WTC11 (cell line): ENCODE data around the gene LYRM4.

Source experiments
- CTCF ChIP-seq: fragments of 200-600 bp; IDR thresholded peaks from 2 replicates; pipeline ENCODE4 v1.8.0; 2022; ENCODE audit warnings: antibody characterized with exemption
- JUN ChIP-seq: sonication (generic); formaldehyde crosslinking; IDR thresholded peaks from 2 replicates; pipeline ENCODE4 v1.8.0; 2023; ENCODE audit warnings: mild to moderate bottlenecking, missing genetic modification reagents
- MLX ChIP-seq: sonication (generic); formaldehyde crosslinking; IDR thresholded peaks from 2 replicates; pipeline ENCODE4 v1.8.1; 2023; ENCODE audit warnings: mild to moderate bottlenecking, missing genetic modification reagents, moderate library complexity
- SP1 ChIP-seq: sonication (generic); formaldehyde crosslinking; conservative IDR thresholded peaks from 2 replicates; pipeline ENCODE4 v1.8.1; 2022; ENCODE audit warnings: missing genetic modification reagents
- ZNF121 ChIP-seq: sonication (generic); formaldehyde crosslinking; IDR thresholded peaks from 2 replicates; pipeline ENCODE4 v1.8.0; 2023; ENCODE audit warnings: missing genetic modification reagents
- TF ChIP-seq, protein P1 (sequence below): sonication (generic); formaldehyde crosslinking; IDR thresholded peaks from 2 replicates; pipeline ENCODE4 v1.8.1; 2023; ENCODE audit warnings: mild to moderate bottlenecking, missing genetic modification reagents
- TF ChIP-seq, protein P2 (sequence below): sonication (generic); formaldehyde crosslinking; IDR thresholded peaks from 2 replicates; pipeline ENCODE4 v1.8.1; 2023; ENCODE audit warnings: mild to moderate bottlenecking, missing genetic modification reagents, moderate library complexity
- TF ChIP-seq, protein P3 (sequence below): sonication (generic); formaldehyde crosslinking; IDR thresholded peaks from 2 replicates; pipeline ENCODE4 v1.8.0; 2022; ENCODE audit warnings: mild to moderate bottlenecking, missing genetic modification reagents
- TF ChIP-seq, protein P4 (sequence below): sonication (generic); formaldehyde crosslinking; IDR thresholded peaks from 2 replicates; pipeline ENCODE4 v1.8.1; 2023; ENCODE audit warnings: mild to moderate bottlenecking, missing genetic modification reagents

DNA sequence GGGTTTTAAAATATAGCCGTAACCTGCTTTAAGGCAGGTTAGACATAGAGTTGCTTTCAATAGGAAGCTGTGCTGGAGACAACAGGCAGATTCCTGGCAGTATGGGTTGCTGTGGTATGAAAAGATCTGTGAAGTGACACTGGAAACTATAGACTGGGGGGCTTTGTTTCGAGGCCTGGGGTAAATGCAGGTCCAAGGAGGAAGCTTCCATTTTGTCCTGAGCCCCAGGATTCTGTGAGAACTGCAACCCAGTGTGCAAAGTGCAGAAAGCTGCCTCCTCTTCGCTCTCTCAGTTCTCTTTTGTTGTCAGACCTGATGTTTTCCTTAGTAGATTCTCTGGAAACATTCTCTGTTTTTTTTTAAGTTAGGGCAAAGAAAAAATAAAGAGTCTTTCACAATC lies 86.9 kb downstream of the LYRM4 start:
- TF ChIP-seq, protein P1, sequence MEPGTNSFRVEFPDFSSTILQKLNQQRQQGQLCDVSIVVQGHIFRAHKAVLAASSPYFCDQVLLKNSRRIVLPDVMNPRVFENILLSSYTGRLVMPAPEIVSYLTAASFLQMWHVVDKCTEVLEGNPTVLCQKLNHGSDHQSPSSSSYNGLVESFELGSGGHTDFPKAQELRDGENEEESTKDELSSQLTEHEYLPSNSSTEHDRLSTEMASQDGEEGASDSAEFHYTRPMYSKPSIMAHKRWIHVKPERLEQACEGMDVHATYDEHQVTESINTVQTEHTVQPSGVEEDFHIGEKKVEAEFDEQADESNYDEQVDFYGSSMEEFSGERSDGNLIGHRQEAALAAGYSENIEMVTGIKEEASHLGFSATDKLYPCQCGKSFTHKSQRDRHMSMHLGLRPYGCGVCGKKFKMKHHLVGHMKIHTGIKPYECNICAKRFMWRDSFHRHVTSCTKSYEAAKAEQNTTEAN (CRISPR knock-in tag) = no peak
- TF ChIP-seq SP1 (no peak), CTCF (no peak), JUN (CRISPR knock-in tag) (no peak), MLX (CRISPR knock-in tag) (no peak), ZNF121 (CRISPR knock-in tag) (no peak)
- TF ChIP-seq, protein P2, sequence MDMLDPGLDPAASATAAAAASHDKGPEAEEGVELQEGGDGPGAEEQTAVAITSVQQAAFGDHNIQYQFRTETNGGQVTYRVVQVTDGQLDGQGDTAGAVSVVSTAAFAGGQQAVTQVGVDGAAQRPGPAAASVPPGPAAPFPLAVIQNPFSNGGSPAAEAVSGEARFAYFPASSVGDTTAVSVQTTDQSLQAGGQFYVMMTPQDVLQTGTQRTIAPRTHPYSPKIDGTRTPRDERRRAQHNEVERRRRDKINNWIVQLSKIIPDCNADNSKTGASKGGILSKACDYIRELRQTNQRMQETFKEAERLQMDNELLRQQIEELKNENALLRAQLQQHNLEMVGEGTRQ = no peak
- TF ChIP-seq, protein P3, sequence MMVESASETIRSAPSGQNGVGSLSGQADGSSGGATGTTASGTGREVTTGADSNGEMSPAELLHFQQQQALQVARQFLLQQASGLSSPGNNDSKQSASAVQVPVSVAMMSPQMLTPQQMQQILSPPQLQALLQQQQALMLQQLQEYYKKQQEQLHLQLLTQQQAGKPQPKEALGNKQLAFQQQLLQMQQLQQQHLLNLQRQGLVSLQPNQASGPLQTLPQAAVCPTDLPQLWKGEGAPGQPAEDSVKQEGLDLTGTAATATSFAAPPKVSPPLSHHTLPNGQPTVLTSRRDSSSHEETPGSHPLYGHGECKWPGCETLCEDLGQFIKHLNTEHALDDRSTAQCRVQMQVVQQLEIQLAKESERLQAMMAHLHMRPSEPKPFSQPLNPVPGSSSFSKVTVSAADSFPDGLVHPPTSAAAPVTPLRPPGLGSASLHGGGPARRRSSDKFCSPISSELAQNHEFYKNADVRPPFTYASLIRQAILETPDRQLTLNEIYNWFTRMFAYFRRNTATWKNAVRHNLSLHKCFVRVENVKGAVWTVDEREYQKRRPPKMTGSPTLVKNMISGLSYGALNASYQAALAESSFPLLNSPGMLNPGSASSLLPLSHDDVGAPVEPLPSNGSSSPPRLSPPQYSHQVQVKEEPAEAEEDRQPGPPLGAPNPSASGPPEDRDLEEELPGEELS = no peak
- TF ChIP-seq, protein P4, sequence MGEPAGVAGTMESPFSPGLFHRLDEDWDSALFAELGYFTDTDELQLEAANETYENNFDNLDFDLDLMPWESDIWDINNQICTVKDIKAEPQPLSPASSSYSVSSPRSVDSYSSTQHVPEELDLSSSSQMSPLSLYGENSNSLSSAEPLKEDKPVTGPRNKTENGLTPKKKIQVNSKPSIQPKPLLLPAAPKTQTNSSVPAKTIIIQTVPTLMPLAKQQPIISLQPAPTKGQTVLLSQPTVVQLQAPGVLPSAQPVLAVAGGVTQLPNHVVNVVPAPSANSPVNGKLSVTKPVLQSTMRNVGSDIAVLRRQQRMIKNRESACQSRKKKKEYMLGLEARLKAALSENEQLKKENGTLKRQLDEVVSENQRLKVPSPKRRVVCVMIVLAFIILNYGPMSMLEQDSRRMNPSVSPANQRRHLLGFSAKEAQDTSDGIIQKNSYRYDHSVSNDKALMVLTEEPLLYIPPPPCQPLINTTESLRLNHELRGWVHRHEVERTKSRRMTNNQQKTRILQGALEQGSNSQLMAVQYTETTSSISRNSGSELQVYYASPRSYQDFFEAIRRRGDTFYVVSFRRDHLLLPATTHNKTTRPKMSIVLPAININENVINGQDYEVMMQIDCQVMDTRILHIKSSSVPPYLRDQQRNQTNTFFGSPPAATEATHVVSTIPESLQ = no peak
